Measurements from ENCODE around the gene C1QC. TPM values are rescaled to one million over a fixed set of nuclear protein-coding genes. Genes with fewer than 3 reads are reported as not detected.

Gene C1QC
- polyA plus RNA-seq, 4 donors: 11.8 to 35.1 (median 14.6) TPM

GRCh38 chr1:22676916-22677583, 33.6 kb downstream of the C1QC start:
- no peak for DNase-seq (ENCODE audit: low read depth in 4 of 4, low spot score in 3 of 4)

GRCh38 chr1:22677931-22678896, 34.8 kb downstream of the C1QC start:
- no peak for DNase-seq (ENCODE audit: low read depth in 4 of 4, low spot score in 3 of 4)

- DNase-seq (ENCODE audit: low read depth in 4 of 4, low spot score in 3 of 4): no peak
Measured at GRCh38 chr1:22680726-22681125, 37.3 kb downstream of the C1QC start.

GRCh38 chr1:22681556-22682276, 38.3 kb downstream of the C1QC start:
- no peak for DNase-seq (ENCODE audit: low read depth in 4 of 4, low spot score in 3 of 4)

GRCh38 chr1:22683547-22683946, 40.1 kb downstream of the C1QC start:
- DNase-seq (ENCODE audit: low read depth in 4 of 4, low spot score in 3 of 4): no peak

- peak in 2 of 4 donors; percentile 55 to 64 for DNase-seq (ENCODE audit: low read depth in 4 of 4, low spot score in 3 of 4)
Measured at GRCh38 chr1:22685591-22686059, 42.2 kb downstream of the C1QC start.

- DNase-seq (ENCODE audit: low read depth in 4 of 4, low spot score in 3 of 4): no peak
Measured at GRCh38 chr1:22687191-22687590, 43.8 kb downstream of the C1QC start.

- DNase-seq (ENCODE audit: low read depth in 4 of 4, low spot score in 3 of 4): no peak
Measured at GRCh38 chr1:22688466-22688865, 45.0 kb downstream of the C1QC start.

GRCh38 chr1:22689505-22689904, 46.1 kb downstream of the C1QC start:
- DNase-seq (ENCODE audit: low read depth in 4 of 4, low spot score in 3 of 4): peak in 1 of 4 donors; percentile 28

GRCh38 chr1:22691031-22691753, 47.8 kb downstream of the C1QC start:
- no peak for DNase-seq (ENCODE audit: low read depth in 4 of 4, low spot score in 3 of 4)

- no peak for DNase-seq (ENCODE audit: low read depth in 4 of 4, low spot score in 3 of 4)
Measured at GRCh38 chr1:22694172-22694571, 50.7 kb downstream of the C1QC start.

GRCh38 chr1:22696610-22697009, 53.2 kb downstream of the C1QC start:
- DNase-seq (ENCODE audit: low read depth in 4 of 4, low spot score in 3 of 4): no peak

Other genes with a start within 250 kb of the C1QC start
- 10 to 100 TPM; 15.3 to 21.0 (median 18.8) TPM for gene ZBTB40, start 191.8 kb upstream of the C1QC start, polyA plus RNA-seq (ENCODE audit: insufficient read length in 4 of 4)
- gene EPHA8, start 80.1 kb upstream of the C1QC start, polyA plus RNA-seq (ENCODE audit: insufficient read length in 4 of 4): 1 to 10 TPM in 3 of 4 donors, not detected in 1; 1.2 to 2.0 (median 1.6) TPM
- gene C1QA, start 7.0 kb upstream of the C1QC start, polyA plus RNA-seq (ENCODE audit: insufficient read length in 4 of 4): 10 to 100 TPM; 13.2 to 46.0 (median 15.8) TPM
- gene C1QB, start 9.6 kb downstream of the C1QC start, polyA plus RNA-seq (ENCODE audit: insufficient read length in 4 of 4): 10 to 100 TPM in 2 of 4 donors, 1 to 10 TPM in 2; 9.0 to 31.9 (median 10.1) TPM
- gene EPHB2, start 67.2 kb downstream of the C1QC start, polyA plus RNA-seq (ENCODE audit: insufficient read length in 4 of 4): 10 to 100 TPM; 12.4 to 67.9 (median 14.5) TPM

Data from left renal pelvis (tissue), 4 donors.